GM18951 (cell line): ENCODE measurements around the gene KCNH6.

ENCODE experiments used
- POLR2A ChIP-seq: IDR thresholded peaks from 4 replicates; pipeline ENCODE4 v1.6.1; 2011; ENCODE audit warnings: mild to moderate bottlenecking; ENCODE audit not compliant: insufficient read length, insufficient read depth; ENCODE audit errors: extremely low read depth
- in situ Hi-C: fragments of 300-500 bp; cut with MboI; formaldehyde crosslinking; loops from one replicate; pipeline ENCODE4 v1.12.0; 2022; ENCODE audit warnings: low sequenced_read_pairs, mixed read lengths, inconsistent platforms; ENCODE audit not compliant: unreplicated experiment

Gene KCNH6, protein sequence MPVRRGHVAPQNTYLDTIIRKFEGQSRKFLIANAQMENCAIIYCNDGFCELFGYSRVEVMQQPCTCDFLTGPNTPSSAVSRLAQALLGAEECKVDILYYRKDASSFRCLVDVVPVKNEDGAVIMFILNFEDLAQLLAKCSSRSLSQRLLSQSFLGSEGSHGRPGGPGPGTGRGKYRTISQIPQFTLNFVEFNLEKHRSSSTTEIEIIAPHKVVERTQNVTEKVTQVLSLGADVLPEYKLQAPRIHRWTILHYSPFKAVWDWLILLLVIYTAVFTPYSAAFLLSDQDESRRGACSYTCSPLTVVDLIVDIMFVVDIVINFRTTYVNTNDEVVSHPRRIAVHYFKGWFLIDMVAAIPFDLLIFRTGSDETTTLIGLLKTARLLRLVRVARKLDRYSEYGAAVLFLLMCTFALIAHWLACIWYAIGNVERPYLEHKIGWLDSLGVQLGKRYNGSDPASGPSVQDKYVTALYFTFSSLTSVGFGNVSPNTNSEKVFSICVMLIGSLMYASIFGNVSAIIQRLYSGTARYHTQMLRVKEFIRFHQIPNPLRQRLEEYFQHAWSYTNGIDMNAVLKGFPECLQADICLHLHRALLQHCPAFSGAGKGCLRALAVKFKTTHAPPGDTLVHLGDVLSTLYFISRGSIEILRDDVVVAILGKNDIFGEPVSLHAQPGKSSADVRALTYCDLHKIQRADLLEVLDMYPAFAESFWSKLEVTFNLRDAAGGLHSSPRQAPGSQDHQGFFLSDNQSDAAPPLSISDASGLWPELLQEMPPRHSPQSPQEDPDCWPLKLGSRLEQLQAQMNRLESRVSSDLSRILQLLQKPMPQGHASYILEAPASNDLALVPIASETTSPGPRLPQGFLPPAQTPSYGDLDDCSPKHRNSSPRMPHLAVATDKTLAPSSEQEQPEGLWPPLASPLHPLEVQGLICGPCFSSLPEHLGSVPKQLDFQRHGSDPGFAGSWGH

DNA sequence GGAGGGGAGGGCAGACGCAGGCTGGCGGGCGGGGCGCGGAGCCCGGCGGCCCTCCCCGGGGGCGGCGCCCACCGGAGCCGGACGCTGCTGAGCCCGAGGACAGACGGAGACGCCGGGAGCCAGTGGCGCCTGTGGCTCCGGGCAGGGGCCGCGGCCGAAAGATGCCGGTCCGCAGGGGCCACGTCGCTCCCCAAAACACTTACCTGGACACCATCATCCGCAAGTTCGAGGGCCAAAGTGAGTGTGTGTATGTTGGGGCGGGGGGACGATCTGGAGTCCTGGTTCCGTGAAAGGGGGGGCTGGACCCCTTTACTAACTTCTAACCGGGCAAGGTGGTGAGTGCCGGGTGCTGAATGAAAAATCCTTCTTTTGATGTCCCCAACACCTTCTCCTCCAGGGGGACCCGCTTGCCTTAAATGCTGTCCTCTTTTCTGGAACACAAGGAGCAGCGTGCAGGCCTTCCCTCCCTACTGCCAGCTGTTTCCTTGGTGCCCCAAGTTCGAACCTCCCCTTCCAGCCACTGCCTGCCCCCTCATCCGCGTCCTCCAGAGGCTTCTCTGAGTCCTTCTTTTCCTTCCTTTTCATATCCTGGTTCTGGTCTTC, at the start of gene KCNH6:
KCNH6 (plus strand) TSS at position 106 of the 603 bp plus-strand sequence; CDS start at position 162, 56 bp downstream.
- in situ Hi-C loops = no loop called here
- no peak for TF ChIP-seq POLR2A

DNA sequence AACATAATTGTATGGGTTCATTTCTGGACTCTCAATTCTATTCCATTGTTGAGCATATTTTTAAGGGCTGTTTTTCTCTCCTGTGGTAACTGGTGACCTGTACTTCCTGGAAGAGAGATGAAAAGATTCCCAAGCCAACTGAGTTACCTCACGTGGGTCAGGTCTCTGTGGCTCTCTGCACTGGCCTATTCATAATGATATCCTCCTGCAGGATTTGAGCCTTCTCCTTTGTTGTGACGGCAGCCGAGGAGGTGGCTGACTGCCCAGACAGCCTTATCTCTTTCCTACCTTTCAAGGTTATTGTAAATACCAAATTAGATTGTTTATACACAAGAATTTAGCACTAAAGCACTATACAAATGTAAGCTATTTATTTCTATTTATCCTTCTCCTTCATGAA, 49.0 kb upstream of the KCNH6 start:
- no peak for TF ChIP-seq POLR2A
- in situ Hi-C loops = no loop called here

DNA sequence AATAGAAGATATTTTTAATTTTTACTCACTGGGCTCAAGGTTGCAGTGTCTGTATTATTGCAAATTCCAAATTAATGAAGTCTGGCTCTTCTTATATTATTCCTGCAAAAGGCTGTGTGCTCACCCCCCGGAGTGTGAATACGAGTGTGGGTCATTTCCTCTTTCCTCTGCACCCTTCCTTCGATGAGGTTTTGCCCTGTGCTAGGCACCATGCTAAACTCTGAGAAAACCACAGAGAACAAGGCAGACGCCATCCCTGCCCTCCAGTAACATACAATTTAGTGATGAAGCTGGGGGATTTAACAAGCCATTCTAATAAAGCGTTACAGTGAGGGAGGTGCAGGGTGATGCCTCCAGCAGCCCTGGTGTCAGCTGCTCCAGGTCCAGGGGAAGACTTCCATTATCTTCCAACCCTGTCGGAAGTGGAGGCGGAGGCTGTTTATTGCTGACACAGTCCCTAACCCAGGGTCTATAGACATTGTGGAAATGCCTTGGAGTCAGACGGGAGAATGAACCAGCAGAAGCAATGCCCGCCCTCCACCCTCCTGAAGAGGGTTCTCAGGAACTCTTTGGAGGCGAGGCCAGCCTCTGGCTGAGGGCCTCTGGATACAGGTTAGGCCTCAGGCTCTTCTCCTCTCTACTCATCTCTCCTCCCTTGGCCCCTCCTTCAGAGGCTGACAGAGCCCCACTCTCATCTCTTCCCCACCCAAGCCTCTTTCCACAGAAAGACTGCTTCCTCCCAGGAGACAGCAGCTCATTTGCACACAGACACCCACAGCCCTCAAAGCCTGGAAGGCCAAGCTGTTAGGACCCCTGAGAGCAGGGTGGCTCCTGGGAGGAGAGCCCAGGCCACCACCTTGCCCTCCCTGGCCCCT, 48.3 kb upstream of the KCNH6 start:
- TF ChIP-seq POLR2A = no peak
- in situ Hi-C loops = loop anchor here (5.0 kb wide), 1 partner anchor 53 kb away; no protein-coding TSS in a partner anchor

DNA sequence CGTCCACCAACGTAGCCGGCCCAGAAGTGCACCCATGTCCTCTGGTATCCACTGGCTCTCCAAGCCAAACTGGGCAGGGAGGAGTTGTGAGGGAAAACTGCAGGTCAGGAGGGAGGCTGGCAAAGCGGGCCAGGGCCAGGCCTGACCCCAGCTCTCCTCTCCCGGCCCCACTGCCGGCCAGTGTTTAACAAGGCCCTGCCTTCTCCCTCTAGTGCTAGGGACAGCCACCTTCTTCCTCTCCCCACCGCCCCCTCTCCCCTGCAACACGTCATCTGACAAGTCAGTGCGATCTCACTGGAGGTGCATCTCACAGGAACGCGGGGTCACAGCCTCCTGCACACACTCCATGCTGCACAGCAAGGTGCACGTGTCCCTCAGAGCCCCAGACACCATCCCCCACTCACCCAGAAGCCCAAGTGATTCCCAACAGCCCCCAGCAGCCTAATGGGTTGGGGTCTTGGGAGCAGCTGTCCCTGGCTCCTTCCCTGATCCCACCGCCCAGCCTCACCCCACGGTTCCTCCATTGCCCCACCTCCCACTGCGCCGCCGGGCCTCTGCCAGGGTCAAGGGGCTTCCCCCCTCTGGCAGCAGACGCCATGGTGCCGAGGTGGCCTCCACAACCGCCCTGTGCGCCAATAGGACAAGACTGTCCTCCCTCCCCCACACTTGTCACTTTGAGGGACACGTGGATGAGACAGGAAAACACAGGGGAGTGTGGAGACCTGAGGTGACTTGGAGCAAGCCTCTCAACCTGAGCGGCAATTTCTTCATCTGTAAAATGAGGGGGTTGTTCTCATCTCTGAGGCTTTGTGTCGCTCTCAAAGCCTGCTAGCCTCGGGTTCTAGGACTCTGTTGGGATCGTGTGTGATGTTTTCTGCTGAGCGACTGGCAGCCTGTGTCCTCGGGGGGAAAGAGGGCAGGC, 47.4 kb upstream of the KCNH6 start:
- in situ Hi-C loops = loop anchor here (5.0 kb wide), 1 partner anchor 53 kb away; no protein-coding TSS in a partner anchor
- no peak for TF ChIP-seq POLR2A

DNA sequence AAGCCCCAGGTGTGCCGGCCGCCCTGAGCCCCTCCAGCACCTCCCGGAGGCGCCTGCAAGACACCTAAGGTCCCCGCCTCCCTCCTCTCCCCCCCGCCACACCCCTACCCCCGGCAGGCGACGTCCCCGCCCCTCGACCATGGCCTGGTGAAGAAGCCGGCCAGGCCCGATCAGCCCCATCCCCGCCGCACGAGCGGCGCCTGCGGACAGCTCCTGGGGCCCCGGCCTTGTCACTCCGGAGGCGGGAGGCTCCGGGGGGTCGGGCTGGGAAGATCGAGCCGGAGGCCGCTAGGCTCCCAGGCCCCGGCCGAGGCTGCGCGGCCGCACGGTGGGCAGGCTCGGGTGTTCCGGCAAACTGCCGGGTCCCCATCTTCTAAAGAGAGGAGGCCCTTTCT, 46.7 kb upstream of the KCNH6 start:
- in situ Hi-C loops = loop anchor here (5.0 kb wide), 1 partner anchor 54 kb away; no protein-coding TSS in a partner anchor
- TF ChIP-seq POLR2A = no peak

DNA sequence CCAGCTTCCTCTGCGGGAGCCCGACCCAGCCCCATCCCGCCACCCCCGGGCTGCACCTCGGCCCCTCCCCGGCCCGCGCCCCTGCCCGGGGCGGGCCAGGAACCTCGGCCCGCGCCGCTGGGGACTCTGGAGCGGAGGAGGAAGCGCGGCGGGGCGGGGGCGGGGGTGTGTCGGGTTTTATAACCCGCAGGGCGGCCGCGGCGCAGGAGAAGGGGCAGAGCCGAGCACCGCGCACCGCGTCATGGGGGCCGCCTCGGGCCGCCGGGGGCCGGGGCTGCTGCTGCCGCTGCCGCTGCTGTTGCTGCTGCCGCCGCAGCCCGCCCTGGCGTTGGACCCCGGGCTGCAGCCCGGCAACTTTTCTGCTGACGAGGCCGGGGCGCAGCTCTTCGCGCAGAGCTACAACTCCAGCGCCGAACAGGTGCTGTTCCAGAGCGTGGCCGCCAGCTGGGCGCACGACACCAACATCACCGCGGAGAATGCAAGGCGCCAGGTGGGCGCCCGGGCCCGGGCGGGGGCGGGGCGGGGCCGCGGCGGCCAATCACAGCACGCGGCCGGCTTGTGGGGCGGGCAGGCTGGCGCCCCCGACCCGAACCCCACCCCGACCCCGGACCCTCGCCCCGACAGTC, 46.2 kb upstream of the KCNH6 start, which contains the start of gene ACE:
ACE (plus strand) TSS at position 208 of the 626 bp plus-strand sequence; CDS start at position 242, 34 bp downstream.
- no peak for TF ChIP-seq POLR2A
- in situ Hi-C loops = loop anchor here (5.0 kb wide), 1 partner anchor 55 kb away; no protein-coding TSS in a partner anchor

DNA sequence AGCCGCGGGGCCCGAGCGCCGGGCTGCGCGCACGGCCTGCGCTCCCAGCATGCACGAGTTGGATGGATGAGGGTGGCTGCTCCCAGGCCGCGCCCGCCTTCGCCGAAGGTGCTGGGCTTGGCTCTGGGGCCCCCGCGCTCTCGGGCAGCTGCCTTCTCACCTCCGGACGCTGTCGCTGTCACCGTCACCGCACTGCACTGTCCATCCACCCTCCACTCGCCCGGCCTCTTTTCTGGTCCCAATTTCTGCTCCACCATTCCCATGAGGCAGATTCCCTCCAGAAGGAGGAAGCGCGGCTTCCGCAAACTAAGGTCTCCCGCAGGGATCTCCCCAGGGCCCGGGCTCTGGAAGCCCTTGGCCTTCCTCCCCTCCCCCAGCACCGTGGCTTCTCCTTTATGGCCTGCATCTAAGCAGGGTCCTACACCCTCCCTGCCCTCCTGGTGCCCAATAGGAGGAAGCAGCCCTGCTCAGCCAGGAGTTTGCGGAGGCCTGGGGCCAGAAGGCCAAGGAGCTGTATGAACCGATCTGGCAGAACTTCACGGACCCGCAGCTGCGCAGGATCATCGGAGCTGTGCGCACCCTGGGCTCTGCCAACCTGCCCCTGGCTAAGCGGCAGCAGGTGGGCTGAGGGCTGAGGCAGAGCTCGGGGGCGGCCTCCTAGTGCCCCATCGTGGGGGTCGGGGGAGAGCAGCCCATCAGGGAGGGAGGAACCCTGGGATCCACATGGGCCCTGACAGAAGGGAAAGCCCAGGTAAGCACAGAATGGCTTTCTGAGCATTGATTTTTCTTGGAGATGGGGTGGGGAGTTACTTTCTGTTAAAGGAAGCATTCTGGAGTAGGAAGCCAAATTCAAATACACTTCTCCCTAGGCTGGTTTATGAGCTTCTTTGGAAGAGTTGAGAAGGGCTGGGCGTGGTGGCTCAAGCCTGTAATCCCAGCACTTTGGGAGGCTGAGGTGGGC, 45.4 kb upstream of the KCNH6 start:
- in situ Hi-C loops = loop anchor here (5.0 kb wide), 1 partner anchor 55 kb away; no protein-coding TSS in a partner anchor

DNA sequence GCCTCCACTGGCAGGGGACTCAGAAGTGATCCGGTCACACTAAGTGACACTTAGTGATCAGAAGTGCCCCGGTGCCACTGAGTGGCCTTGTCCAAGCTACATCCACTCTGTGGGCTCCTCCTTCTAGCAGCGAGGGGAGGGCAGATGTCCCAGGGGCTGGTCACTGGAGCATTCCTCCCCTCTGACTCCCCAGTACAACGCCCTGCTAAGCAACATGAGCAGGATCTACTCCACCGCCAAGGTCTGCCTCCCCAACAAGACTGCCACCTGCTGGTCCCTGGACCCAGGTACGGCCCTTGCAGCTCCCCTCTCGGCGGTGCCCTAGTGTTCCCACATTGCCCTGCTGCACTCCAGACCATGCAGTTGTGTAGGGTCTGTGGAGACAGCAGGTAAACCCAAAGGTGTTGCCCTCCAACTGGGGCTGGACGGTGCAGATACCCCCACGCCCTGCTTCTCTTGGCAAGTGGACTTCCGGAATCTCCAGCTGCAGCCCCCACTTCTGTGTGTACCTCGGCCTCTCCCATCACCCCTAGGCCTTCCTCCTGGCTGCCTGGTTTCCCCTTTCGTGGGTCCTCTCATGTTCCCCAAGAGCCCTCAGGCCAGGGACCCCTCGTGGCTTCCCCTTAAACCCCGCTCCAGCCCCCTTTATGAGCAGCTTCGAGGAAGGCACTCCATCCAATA, 44.2 kb upstream of the KCNH6 start:
- in situ Hi-C loops = loop anchor here (5.0 kb wide), 1 partner anchor 57 kb away; no protein-coding TSS in a partner anchor
- no peak for TF ChIP-seq POLR2A

More for the DNA sequence above, 45.4 kb upstream of the KCNH6 start:
- TF ChIP-seq POLR2A = no peak
